ENCODE measurements around the gene UBAC2.

- TF ChIP-seq CTCF (conservative IDR thresholded peaks at IDR 0.05 in 1 of 2, IDR thresholded peaks at IDR 0.05 in 1 of 2; ENCODE audit: low read depth in 1 of 2, low read length in 2 of 2) (no peak), EZH2 (IDR thresholded peaks at IDR 0.05; ENCODE audit: low read length, missing control alignments) (no peak)
Measured at GRCh38 chr13:99371956-99372355, 171.3 kb downstream of the UBAC2 start.

Measured in fibroblast of lung (primary cell).